SK-N-SH (cell line): ENCODE results near the gene FAM162B.

Experiments used
- ELF1 ChIP-seq: IDR thresholded peaks from 2 replicates; pipeline ENCODE4 v1.4.0; 2012
- EP300 ChIP-seq, 2 experiments: IDR thresholded peaks; 2 replicates each; pipeline versions ENCODE4 v1.4.0 to v1.6.1; 2012; ENCODE audit warnings: borderline replicate concordance in 1 of 2, low read depth in 1 of 2, low read length in 1 of 2
- FOXM1 ChIP-seq: IDR thresholded peaks from 2 replicates; pipeline ENCODE4 v1.4.0; 2012; ENCODE audit warnings: low read depth, mild to moderate bottlenecking
- GATA2 ChIP-seq: sonication (generic); formaldehyde crosslinking; IDR thresholded peaks from 2 replicates; pipeline ENCODE4 v1.5.0; 2020; ENCODE audit warnings: mild to moderate bottlenecking, missing genetic modification reagents
- MXI1 ChIP-seq: IDR thresholded peaks from 2 replicates; pipeline ENCODE4 v1.6.1; 2012; ENCODE audit warnings: mild to moderate bottlenecking, low read depth, low read length, improper control_type of control experiment
- NFIC ChIP-seq: IDR thresholded peaks from 2 replicates; pipeline ENCODE4 v1.4.0; 2012; ENCODE audit warnings: borderline replicate concordance
- POLR2AphosphoS5 ChIP-seq: IDR thresholded peaks from 2 replicates; pipeline ENCODE4 v1.6.1; 2012; ENCODE audit warnings: low read depth, low read length
- RFX5 ChIP-seq: IDR thresholded peaks from 2 replicates; pipeline ENCODE4 v1.6.1; 2012; ENCODE audit warnings: mild to moderate bottlenecking, improper control_type of control experiment, low read length
- TAF1 ChIP-seq: IDR thresholded peaks from 2 replicates; pipeline ENCODE4 v1.6.1; 2012; ENCODE audit warnings: low read depth, mild to moderate bottlenecking, low read length, moderate library complexity, borderline replicate concordance
- YY1 ChIP-seq: IDR thresholded peaks from 2 replicates; pipeline ENCODE4 v1.4.0; 2012; ENCODE audit warnings: low read depth, mild to moderate bottlenecking
- TF ChIP-seq, protein P1 (sequence below): fragments of 200-600 bp; sonication (generic); IDR thresholded peaks from 2 replicates; pipeline ENCODE4 v1.6.1; 2017; ENCODE audit warnings: antibody characterized with exemption, mild to moderate bottlenecking, moderate library complexity
- TF ChIP-seq, protein P2 (sequence below): IDR thresholded peaks from 2 replicates; pipeline ENCODE4 v1.4.0; 2012; ENCODE audit warnings: low read depth, borderline replicate concordance
- TF ChIP-seq, protein P3 (sequence below): fragments of 150-350 bp; IDR thresholded peaks from 2 replicates; pipeline ENCODE4 v1.6.1; 2017; ENCODE audit warnings: antibody characterized with exemption, low read length, low read depth, borderline replicate concordance

DNA sequence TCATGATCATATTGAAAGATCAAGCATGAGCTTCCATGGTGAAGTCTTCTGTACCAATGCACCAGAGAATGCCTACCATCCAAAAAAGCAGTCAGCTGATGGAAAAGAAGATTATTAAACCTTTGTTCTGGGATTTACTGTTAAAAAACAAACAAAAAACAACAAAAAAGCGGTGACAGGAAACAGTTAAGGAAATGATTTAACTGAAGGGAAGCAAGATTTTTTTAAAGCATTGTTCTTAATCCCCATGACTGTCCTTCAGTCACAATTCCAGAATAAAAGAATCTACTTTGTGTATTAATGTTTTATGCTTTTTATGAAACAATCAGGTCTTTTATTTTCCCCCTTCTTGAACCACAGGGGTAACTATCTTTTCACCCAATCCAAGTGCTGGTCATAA is 23.9 kb downstream of the FAM162B start:
- TF ChIP-seq, protein P1, sequence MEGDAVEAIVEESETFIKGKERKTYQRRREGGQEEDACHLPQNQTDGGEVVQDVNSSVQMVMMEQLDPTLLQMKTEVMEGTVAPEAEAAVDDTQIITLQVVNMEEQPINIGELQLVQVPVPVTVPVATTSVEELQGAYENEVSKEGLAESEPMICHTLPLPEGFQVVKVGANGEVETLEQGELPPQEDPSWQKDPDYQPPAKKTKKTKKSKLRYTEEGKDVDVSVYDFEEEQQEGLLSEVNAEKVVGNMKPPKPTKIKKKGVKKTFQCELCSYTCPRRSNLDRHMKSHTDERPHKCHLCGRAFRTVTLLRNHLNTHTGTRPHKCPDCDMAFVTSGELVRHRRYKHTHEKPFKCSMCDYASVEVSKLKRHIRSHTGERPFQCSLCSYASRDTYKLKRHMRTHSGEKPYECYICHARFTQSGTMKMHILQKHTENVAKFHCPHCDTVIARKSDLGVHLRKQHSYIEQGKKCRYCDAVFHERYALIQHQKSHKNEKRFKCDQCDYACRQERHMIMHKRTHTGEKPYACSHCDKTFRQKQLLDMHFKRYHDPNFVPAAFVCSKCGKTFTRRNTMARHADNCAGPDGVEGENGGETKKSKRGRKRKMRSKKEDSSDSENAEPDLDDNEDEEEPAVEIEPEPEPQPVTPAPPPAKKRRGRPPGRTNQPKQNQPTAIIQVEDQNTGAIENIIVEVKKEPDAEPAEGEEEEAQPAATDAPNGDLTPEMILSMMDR = no peak
- TF ChIP-seq FOXM1 (no peak), EP300 (IDR thresholded peaks at IDR 0.05; ENCODE audit: borderline replicate concordance in 1 of 2, low read depth in 1 of 2, low read length in 1 of 2) (no peak), RFX5 (no peak), GATA2 (CRISPR knock-in tag) (no peak), TAF1 (no peak), YY1 (no peak), MXI1 (no peak), ELF1 (no peak), NFIC (no peak), POLR2AphosphoS5 (no peak)
- TF ChIP-seq, protein P2, sequence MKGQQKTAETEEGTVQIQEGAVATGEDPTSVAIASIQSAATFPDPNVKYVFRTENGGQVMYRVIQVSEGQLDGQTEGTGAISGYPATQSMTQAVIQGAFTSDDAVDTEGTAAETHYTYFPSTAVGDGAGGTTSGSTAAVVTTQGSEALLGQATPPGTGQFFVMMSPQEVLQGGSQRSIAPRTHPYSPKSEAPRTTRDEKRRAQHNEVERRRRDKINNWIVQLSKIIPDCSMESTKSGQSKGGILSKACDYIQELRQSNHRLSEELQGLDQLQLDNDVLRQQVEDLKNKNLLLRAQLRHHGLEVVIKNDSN = no peak
- TF ChIP-seq, protein P3, sequence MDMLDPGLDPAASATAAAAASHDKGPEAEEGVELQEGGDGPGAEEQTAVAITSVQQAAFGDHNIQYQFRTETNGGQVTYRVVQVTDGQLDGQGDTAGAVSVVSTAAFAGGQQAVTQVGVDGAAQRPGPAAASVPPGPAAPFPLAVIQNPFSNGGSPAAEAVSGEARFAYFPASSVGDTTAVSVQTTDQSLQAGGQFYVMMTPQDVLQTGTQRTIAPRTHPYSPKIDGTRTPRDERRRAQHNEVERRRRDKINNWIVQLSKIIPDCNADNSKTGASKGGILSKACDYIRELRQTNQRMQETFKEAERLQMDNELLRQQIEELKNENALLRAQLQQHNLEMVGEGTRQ = no peak
